LNCAP (cell line): Measurements from ENCODE around the gene VAV1.

Source experiments
- CTCF ChIP-seq: fragments of 450-650 bp; IDR thresholded peaks from 2 replicates; pipeline ENCODE4 v1.5.1; 2017; ENCODE audit warnings: mild to moderate bottlenecking

Gene VAV1

GRCh38 chr19:6730153-6730804 is 42.2 kb upstream of the VAV1 start:
- TF ChIP-seq CTCF, result no peak

- TF ChIP-seq CTCF, result no peak
These were observed 41.4 kb upstream of the VAV1 start for GRCh38 chr19:6730941-6731670.

GRCh38 chr19:6731822-6732221 is 40.7 kb upstream of the VAV1 start:
- no peak for TF ChIP-seq CTCF

GRCh38 chr19:6732803-6733337 is 39.6 kb upstream of the VAV1 start:
- no peak for TF ChIP-seq CTCF

- no peak for TF ChIP-seq CTCF
These were observed 39.0 kb upstream of the VAV1 start for GRCh38 chr19:6733338-6734095.

GRCh38 chr19:6734096-6734696 is 38.3 kb upstream of the VAV1 start:
- TF ChIP-seq CTCF, result no peak

GRCh38 chr19:6735181-6735911 is 37.2 kb upstream of the VAV1 start:
- no peak for TF ChIP-seq CTCF
